Thyroid gland (tissue), 4 donors: ENCODE results near the gene DNMT3L.

Experiments used
- POLR2A ChIP-seq, 2 donors: fragments of 450-650 bp; IDR thresholded peaks; one replicate each; pipeline ENCODE4 v1.6.1; 2017; ENCODE audit warnings: antibody characterized with exemption in 2 of 2, mild to moderate bottlenecking in 2 of 2, moderate library complexity in 1 of 2
- TF ChIP-seq, protein P1 (sequence below), 6 experiments: fragments of 200-600 bp in 3 of 6; fragments of 450-650 bp in 3 of 6; sonication (generic) in 3 of 6; IDR thresholded peaks; one replicate each; pipeline ENCODE4 v1.5.1; 2016 to 2019; ENCODE audit warnings: antibody characterized with exemption in 6 of 6, mild to moderate bottlenecking in 2 of 6, inconsistent platforms in 1 of 6, moderate library complexity in 1 of 6

DNA sequence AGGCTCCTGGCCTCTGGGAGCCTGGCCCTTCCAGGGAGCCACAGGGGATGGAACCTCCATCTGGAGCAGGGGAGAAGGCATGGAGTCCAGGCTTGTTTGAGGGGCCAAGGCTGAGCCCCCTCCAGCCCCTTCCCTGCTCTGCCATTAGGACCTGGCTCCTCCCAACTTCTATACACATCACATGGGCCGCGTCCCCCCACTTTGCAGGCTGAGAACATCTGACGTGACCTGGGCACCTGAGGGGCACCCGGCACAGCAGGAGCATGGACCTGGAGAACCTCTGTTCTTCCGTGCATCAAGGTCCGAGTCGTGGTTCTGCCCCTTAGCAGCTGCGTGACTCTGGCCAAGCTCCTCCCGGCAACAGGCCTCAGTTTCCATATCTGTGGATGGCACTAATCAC is 20.1 kb upstream of the DNMT3L start:
- TF ChIP-seq, protein P1, sequence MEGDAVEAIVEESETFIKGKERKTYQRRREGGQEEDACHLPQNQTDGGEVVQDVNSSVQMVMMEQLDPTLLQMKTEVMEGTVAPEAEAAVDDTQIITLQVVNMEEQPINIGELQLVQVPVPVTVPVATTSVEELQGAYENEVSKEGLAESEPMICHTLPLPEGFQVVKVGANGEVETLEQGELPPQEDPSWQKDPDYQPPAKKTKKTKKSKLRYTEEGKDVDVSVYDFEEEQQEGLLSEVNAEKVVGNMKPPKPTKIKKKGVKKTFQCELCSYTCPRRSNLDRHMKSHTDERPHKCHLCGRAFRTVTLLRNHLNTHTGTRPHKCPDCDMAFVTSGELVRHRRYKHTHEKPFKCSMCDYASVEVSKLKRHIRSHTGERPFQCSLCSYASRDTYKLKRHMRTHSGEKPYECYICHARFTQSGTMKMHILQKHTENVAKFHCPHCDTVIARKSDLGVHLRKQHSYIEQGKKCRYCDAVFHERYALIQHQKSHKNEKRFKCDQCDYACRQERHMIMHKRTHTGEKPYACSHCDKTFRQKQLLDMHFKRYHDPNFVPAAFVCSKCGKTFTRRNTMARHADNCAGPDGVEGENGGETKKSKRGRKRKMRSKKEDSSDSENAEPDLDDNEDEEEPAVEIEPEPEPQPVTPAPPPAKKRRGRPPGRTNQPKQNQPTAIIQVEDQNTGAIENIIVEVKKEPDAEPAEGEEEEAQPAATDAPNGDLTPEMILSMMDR (IDR thresholded peaks at IDR 0.05), result no peak
- TF ChIP-seq POLR2A (IDR thresholded peaks at IDR 0.05), result no peak
